HUDEP-2 (cell line): Measurements from ENCODE around the gene FSD1.

Experiments used
- DNase-seq, 76 experiments: peaks; one replicate each; lab custom pipeline; 2025; ENCODE audit not compliant: unreplicated experiment in 76 of 76; lab: John Stamatoyannopoulos, UW

The FSD1 gene

GRCh38 chr19:4313847-4314490 lies 9.6 kb downstream of the FSD1 start:
- no peak for DNase-seq

GRCh38 chr19:4316956-4317355 lies 12.6 kb downstream of the FSD1 start:
- no peak for DNase-seq

GRCh38 chr19:4318460-4318859 lies 14.1 kb downstream of the FSD1 start:
- DNase-seq, result no peak

- DNase-seq, result no peak
Observed at GRCh38 chr19:4319067-4319718, 14.8 kb downstream of the FSD1 start.

- no peak for DNase-seq
Observed at GRCh38 chr19:4320419-4320818, 16.0 kb downstream of the FSD1 start.

- DNase-seq, result no peak
Observed at GRCh38 chr19:4322942-4323665, 18.7 kb downstream of the FSD1 start.

- no peak for DNase-seq
Observed at GRCh38 chr19:4323692-4324091, 19.3 kb downstream of the FSD1 start.

GRCh38 chr19:4324228-4324627 lies 19.8 kb downstream of the FSD1 start:
- DNase-seq, result no peak

- DNase-seq, result no peak
Observed at GRCh38 chr19:4326215-4326836, 21.9 kb downstream of the FSD1 start.

- DNase-seq, result peak in 46 of 76 experiments; percentile 13 to 67 (median 44)
Observed at GRCh38 chr19:4326837-4327251, 22.4 kb downstream of the FSD1 start.

GRCh38 chr19:4327252-4327876 lies 23.0 kb downstream of the FSD1 start:
- peak in 75 of 76 experiments; percentile 78 to 100 (median 96) for DNase-seq

- peak in 3 of 76 experiments; percentile 97 to 100 (median 99) for DNase-seq
Observed at GRCh38 chr19:4327877-4328242, 23.5 kb downstream of the FSD1 start.

- DNase-seq, result peak; percentile 59 to 100 (median 98)
Observed at GRCh38 chr19:4328243-4328990, 24.0 kb downstream of the FSD1 start.

- peak in 50 of 76 experiments; percentile 14 to 67 (median 50) for DNase-seq
Observed at GRCh38 chr19:4328991-4329681, 24.7 kb downstream of the FSD1 start.

- DNase-seq, result no peak
Observed at GRCh38 chr19:4329858-4330257, 25.5 kb downstream of the FSD1 start.

GRCh38 chr19:4334929-4335570 lies 30.7 kb downstream of the FSD1 start:
- no peak for DNase-seq

GRCh38 chr19:4337906-4338440 lies 33.6 kb downstream of the FSD1 start:
- peak in 12 of 76 experiments; percentile 13 to 33 (median 24) for DNase-seq

- no peak for DNase-seq
Observed at GRCh38 chr19:4338441-4339355, 34.3 kb downstream of the FSD1 start, which contains the start of gene STAP2. TSS of gene STAP2 (minus strand) at chr19:4338827. CDS start at chr19:4338753, 74 bp downstream.
